HG02571 (cell line): ENCODE data around the gene TET3.

ENCODE experiments used
- ATAC-seq: cut with Tn5 transposase; IDR thresholded peaks from one replicate; pipeline ENCODE4 v1.9.1; 2021; ENCODE audit warnings: mild to moderate bottlenecking, moderate library complexity; ENCODE audit not compliant: unreplicated experiment

The TET3 gene

DNA sequence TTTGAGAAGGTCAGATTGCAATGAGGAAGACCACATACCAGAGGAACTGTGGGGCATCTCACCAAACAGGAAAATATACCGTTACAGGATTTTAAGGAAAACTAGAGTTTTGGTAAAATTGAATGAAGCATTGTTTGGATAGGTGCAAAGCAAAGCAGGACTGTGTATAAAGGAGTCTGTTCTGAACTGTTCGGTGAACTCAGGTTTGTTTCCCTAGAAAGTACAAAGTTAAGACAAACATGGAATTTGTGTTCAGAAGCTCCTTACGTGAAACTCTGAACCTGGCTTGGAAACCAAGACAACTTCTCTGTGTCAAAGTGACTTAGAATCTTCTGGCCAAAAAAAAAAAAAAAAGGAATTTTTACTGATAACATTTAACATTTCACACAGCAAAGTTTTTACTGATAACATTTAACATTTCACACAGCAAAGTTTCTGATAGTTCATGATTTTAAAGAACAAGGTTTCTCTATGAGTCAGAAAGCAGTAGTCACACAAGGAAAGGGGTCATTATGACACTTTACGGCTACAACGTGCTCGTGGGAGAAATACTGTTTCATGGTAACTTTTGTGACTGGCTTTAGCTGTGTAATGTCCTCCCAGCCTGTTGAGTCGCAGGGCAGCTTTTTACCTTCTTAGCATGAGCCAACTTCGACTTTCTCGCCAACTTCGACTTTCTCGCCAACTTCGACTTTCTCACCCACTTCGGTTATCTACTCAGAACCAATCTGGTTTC is 21.2 kb upstream of the TET3 start:
- peak; percentile 83 for ATAC-seq

DNA sequence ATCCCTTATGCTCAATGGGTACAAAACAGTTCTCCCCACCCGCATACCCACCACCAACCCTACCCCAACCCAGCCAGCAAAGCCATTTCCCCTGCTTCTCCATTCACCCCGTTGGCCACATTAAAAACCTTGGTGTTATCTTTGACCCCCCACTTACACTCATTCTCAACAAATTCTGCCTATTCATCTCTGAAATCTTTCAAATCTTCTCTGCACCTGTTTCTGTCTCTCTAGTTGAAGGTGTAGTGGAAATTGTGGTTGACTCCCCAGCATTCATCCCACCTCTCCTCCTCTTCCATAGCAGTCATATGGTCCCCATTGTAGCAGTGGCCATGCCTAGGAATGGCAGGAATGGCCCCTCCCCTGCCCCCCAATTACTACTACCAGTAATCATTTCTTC is 20.5 kb upstream of the TET3 start:
- no peak for ATAC-seq

DNA sequence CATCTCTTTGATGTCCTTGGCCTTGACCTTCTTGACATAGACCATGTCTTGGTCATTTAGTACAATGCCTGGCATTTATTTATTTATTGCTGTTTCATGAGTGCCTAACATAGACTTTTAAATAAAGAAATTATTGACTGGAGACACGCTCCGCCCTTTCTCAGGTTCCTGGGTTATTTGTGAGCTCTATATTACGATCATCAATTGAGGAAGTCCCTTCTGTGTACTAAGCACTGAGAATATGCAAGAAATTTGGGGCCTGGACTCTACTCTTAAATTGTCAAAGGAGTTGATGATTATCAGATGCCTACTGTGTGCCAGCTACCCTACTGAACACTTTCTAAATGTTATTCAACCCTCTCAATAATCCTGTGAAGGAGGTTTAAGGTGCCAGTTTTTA is 19.7 kb upstream of the TET3 start:
- ATAC-seq: no peak

DNA sequence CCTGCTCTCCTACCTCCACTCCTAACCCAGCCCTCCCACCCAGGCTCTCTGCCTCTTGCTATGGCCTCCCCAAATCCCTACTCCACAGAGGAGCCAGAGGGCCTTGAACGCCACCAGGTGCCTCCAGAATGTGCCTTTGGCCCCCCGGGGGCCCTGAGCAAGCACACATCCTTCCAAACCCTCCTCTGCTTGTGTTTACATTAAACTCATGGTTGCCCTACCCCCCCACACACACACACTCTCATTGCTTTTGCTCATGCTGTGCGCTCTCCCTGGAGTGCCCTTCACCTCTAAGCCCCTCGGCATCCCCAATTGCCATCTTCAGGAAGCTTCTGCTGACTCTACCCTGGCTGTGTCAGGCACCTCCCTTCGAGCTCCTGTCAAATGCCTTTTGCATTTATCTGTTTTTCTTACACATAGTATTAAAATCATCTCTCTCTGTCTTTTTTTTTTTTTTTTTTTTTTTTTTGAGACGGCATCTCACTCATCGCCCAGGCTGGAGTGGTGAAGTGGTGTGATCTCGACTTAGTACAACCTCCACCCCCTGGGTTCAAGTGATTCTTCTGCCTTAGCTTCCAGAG is 16.3 kb upstream of the TET3 start:
- no peak for ATAC-seq

DNA sequence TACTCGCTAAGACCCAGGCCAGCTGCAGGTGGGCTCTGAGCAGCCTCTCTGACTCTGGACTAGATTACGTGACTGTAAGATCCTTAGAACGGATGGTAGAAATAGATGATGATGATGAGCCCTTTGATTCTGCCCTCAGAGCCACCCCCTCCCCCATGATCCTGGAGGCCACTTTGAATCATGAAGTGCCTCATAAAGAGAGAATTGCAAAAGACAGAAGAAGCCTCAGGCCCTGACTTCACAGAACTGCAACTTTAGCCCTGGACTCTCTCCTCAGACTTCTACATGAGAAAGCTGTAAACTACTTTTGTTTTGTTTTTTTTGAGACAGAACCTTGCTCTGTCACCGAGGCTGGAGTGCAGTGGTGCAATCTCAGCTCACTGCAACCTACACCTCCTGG is 15.4 kb upstream of the TET3 start:
- ATAC-seq: no peak

DNA sequence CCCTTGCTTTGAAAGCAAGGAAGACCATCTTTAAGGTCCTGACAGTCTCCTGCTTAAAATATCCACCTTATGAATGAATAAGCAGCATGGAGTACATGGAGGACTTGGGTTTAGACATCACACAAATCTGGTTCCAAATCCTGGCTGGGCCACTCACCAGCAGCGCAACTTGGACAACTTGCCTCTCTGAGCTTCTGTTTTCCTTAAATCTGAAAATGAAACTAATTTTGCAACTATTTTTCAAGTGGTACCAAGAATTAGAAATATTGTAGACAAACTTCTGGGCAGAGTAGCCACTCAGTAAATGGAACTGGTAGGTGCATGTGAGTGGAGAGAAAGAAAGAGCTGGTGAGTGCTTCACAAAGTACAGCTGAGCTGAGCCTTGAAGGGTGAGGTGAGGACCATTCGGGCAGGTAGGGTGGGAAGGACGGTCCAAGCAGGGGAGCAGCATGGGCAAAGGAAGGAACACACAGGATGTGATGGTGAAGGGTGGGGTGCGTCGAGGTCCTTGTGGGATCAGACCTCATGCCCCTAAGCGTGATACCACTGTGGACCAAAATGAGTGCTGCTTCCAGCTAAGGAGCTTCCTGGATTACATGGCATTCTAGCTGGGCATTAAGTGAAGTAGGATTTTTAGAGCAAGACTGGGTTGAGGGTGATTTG is 14.4 kb upstream of the TET3 start:
- ATAC-seq: no peak

DNA sequence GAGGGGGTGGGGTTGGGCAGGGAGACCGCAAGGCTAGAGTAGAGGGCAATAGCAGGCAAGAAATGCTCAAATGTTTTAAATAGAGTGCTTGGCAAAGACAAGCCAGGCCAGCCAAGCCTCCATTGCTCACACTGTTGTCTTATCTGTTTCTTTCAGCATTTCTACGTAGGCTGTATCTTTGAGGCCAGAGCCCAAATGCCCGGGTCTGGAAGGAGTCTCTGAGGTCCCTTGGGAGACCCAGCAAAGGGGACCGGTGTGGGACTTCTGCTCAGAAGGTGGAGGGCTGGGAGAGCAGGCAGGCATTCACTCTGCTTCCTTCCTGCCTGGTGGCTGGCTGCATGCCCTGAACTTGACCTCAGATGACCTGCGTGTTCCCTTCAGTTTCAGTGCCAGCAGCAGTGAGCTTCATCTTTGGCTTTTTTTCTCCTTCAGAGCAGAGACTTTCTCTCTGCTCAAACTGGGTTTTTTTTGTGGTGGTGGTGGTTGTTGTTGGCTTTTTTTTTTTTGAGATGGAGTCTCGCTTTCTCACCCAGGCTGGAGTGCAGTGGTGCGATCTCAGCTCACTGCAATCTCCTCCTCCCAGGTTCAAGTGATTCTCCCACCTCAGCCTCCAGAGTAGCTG is 13.7 kb upstream of the TET3 start:
- peak; percentile 74 for ATAC-seq

DNA sequence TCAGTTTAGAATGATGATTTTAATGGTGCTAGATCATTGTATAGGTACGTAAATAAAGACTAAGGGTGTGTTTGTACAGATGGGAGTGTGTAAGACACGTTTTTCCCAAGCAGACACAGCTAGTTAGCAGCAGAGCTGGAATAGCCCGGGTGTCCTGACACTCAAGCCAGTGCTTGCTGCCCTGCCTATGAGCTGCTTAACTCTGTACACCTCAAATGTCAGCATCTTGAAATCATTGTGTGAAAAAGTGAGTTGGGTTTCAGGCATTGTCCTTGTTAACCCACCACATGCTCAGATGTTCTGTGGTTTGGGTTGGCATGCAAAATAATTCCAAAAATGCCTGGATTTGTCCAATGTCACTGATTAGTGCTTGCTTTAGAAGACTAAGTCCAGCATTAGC is 13.0 kb upstream of the TET3 start:
- ATAC-seq: no peak

DNA sequence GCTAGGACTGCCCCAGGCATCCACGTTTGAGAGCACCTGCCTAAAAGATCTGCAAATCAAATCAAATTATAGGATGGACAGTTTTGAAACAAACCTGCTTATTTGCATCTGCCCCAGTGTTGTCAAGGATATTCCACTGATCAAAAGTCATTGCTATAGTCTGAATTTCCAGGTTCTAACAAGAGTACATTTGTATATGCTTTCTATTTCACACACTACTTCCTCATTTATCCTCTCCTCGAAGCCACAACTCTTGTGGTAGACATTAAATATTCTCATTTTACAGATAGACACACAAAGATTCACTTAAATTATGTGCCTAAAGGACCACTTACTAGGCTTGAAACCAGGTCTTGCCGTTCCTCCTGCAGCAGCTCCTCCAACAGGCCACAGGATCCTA is 11.9 kb upstream of the TET3 start:
- no peak for ATAC-seq

DNA sequence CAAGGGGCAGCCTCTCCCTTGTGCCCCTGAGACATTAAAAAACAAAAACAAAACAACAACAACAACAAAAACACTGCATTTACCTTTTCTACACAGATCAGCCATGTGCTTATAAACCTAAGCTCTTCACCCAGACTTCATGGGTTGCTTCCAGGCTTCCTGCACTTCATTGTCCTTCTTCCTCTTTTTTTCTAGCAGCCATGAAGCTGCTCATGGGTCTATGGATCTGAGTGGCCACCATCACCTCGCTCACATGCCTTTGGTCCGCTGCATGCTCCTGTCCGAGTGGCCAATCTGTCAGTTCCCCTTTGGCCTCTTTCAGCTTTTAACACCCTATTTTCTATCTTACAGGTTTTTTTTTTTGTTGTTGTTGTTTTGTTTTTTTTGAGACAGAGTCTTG is 9.0 kb upstream of the TET3 start:
- no peak for ATAC-seq

DNA sequence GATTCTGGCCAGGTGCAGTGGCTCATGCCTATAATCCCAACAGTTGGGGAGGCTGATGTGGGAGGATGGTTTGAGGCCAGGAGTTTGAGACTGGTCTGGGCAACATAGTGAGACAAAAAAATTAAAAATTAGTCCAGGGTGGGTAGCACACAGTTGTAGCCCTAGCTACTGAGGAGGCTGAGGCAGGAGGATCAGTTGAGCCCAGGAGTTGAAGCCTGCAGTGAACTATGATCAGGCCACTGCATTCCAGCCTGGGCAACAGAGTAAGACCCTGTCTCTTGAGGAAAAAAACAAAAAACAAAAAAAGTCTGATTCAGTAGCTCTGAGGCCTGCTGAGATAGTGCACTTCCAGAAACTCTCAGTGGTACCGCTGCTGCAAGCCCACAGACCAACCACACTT is 7.9 kb upstream of the TET3 start:
- no peak for ATAC-seq

DNA sequence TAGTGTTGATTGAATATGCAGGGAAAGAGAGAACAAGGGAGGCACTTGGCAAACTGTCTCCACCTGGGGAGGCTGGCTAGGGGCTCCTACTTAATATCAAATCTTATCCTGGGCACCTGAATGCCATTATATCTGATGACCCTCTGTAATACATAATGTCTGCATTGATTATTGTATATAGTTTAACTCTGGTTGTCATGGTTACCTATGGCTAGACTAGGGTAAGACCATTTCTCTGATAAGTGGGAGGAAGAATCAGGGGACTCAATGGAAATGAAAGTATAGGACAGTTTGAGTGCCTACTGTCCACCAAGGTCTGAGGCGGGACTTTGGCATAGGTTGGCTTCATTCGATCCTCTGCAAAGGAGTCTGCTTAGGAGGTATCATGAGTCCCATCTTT is 7.2 kb upstream of the TET3 start:
- no peak for ATAC-seq

DNA sequence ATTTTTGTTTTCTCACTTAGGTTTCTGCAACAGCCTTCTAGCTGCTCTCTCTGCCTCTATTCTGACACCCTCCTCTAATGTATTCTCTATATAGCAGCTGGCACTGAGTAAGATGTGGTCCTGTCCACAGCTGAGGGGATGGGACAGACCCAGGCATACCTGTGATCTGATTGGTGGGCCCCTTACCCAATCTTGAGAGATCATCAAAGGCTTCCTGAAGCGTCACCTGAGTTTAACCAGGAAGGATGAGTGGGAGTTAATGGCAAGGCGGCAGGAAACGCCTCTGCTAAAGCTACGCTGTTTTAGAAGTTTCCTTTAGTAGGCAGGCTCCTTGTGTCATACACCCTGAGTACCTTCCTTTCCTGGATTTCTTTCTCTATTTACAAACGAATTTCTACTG is 5.7 kb upstream of the TET3 start:
- ATAC-seq: no peak

DNA sequence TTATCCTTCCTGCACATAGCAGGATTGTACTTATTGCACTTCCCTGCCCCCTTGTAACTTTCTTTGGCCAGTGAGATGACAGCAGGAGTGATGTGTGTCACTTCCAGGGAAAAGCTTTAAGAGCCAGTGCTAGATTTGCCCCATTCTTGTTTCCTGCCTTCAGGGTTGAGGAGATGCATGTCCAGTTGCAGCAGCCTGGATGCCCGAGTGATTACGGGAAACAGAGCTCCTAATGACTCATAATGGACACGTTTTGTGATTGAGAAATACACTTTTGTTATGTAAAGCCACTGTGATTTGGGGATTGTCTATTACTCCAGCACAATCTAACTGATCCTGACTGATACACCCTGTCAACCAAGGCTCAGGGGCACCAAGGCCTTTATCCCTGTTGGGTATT is 5.0 kb upstream of the TET3 start:
- no peak for ATAC-seq

DNA sequence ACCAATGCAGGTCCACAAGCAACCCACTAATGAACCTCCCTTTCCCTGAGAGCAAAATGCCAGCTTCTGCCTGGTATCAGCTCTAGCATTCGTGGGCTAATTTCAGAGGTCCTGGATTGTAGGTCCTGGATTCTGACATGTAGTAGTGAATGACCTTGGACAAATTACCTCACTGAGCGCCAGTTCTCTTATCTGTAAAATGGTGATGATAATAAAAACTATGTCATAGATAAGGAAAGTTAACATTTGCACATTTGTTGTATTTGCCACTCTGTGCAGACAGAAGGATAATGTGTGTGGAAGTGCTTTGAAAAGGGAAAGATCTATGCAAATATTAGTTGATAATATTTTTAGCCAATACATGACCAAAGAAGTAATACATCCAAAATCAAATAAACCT is 4.1 kb upstream of the TET3 start:
- no peak for ATAC-seq

DNA sequence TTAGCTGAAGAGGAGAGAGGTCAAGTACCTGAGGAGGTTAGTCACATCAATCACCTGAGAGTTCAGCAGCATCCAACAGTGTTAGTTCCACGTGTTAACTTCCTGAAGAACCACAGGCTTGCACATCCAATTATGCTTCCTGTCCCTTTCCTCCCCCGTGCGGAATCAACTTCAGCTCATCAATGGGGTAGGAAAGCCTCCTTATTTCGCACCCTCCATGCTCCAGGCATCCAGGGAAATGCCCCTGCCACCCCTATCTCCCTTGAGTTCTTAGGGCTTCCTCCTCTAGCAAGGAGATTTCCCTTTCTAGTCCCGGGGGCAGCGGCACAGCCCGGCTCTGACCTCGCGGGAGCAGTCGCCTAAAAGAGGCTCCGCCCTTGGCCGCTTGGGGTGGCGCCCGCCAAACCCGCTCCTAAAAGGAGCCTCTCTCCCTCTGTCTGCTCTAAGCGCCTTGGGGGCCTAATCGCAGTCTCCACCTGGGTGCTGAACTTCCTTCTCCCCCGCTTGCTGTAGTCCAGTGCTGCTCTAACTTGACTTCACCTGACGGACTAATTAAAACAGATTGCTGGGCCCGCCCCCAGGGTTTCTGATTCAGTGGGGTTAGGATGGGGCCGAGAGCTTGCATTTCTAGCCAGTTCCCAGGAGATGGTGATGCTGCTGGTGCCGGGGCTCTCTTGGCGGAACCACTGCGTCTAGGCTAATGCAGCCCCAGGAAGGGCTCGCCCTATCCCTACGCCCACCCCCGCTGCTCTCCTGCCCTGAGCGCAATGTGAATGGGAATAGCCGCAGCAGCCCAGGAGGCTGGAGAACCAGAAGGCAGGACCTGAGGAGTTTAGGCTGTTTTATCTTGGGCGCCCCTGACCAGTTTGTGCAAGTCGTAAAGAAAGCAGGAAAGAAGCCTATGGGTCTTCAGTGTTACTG is 3.4 kb upstream of the TET3 start:
- no peak for ATAC-seq

DNA sequence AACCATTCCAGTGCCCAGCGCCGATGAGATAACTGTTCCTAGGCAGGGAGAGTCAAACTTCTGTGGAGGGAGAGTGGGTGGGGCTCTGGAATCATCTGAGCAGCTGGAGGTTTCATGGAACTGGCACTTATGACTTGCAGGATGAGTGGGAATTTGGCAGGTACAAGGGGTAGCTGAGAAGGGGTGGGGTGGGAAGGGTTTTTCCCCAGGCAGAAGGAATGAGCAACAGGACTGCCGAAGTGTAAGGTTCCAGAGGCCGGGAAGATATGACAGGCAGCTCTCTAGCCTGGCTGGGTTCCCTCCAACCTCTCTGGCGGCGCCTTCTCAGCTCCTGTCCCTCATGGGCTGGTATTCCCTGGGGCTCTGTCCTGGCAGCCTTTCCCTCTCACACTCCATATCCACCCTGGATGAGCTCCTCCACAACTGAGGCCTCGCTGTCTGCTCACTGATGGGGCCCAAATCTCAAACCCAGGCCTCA is 2.5 kb upstream of the TET3 start:
- no peak for ATAC-seq

DNA sequence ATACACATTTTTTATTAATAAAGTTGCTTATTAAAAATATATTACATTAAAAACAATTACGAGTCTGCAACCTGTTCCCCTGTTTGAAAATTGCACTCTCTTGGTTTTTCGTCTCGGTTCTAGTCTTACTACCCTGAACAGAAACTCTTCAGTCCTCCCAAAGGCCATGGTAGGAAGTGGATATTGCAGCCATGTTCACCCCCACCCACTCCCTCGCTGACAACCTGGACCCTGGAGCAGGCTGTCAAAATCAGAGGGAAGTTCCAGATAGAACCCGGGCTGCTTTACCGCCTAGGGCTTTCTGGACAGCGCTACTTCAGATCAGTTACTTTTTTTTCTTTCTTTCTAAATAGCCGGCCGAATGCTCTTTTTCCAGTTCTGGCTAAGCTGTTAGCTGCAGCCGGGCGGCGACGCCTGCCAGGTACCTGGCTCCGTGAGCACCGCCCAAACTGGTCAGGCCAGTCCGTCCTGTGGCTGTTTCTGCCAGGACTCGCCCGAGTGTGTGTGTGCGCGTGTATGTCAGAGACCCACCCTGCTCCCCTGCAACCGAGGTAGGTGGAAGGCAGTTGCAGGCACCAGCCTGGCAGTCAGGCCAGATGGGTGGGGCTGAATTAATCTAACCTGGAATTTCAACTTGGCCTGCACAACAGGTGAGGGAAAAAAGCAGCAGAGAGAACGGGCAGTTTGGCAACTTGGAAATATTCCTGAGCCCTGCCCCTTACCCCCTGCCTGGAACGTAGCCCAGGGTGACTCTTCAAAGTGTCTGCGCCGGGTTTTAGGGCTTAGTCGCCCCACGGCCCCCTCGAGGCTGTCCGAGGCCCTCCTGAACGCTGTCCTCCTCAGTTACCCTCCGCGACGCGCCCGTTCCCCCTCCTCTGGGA is 1.1 kb upstream of the TET3 start:
- no peak for ATAC-seq

DNA sequence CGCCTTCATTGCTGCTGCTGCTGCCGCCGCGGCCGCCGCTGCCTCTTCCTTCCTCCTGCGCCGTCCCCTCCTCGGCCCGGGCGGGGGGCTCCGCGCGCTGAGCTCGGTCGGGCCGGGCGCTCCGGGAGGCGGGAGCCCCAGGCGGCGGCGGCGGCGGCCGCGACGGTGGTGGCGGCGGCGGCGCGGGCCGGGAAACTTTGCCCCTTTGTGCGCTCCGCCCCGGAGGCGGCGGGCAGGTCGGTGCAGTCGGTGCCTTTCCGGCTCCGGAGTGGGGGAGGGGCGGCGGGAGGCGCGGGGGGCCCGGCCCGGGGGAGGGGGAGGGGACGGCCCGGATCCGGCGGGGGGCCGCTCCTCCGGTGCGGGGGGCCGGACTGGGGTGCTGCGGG is 205 bp downstream of the TET3 start:
- ATAC-seq: peak; percentile 18
